Stimulated activated CD4-positive, alpha-beta T cell treated with anti-CD3 and anti-CD28 coated beads, Interleukin-12 subunit alpha, Interleukin-12 subunit beta, amount 100 ng/mL, for 24 hours (primary cell): ENCODE data around the gene CYP27C1.

Experiments
- DNase-seq, 2 experiments: peaks; one replicate each; pipeline ENCODE4 v3.0.0-alpha.2; 2020; ENCODE audit warnings: low read depth in 2 of 2

CYP27C1 gene

DNA sequence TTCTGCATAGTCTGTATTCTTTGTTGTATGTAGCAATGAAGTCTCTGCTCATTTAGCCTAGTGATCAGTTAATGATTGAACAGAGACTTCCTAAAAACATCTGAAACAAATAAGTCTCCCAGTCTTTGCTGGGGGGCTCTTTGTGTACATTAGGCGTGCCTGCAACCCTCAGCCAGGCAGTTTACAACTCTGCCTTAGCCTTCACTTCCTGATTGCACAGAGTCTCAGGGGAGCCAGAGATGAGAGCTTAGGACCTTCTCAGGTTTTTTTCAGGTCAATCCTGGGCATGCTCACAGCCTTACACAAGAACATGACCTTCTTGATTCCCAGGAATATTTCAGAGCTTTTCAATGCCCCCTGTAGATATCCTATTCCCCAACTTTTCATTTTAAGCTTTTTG lies 69.1 kb downstream of the CYP27C1 start:
- no peak for DNase-seq

GRCh38 chr2:127149384-127149783 lies 70.7 kb downstream of the CYP27C1 start:
- no peak for DNase-seq

GRCh38 chr2:127146820-127147502 lies 73.1 kb downstream of the CYP27C1 start:
- no peak for DNase-seq

GRCh38 chr2:127146071-127146725 lies 73.9 kb downstream of the CYP27C1 start:
- DNase-seq: no peak

- no peak for DNase-seq
These were observed 74.7 kb downstream of the CYP27C1 start for GRCh38 chr2:127145280-127145895.

GRCh38 chr2:127143841-127144782 lies 76.0 kb downstream of the CYP27C1 start:
- no peak for DNase-seq

DNA sequence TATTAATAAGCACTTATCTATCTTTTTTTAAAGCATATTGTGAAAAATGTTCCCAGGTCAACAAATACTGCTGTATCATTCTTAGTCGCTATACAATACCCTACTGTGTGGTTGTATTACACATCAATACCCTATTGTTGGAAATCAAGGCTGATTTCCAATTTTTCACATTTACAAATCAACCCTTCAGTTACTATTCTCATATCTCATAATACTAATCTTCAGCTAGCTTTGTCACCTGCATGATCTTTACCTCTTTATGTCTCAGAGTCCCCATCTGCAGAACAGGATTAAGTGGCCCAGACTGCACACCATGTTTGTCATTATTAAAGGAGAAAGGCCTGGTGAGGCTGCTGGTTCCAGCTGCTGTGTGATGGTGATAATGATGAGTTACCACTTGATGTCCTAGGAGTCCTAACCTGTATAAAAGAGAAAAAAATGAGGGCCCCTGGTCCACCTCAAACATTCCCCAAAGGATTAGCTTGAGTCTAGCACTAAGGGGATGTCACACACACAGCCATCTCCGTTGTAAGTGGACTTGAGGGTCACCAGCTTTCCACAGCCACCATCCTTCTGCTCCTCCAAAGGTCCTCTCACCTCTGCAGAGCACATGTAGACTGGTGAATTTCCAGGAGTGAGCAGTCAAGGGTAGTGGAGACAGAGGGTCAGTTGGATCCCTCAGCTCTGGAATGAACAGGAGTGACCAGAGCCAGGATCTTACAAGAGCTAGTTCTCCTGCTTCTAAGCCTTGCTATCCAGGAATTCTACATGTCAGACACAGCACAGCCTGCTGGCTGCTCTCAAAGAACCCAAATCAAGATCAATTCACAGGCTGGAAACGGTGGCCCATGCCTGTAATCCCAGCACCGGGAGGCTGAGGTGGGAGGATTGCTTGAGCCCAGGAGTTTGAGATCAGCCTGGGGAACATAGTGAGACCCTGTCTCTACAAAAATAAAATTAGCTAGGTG lies 77.2 kb downstream of the CYP27C1 start:
- no peak for DNase-seq

GRCh38 chr2:127140538-127140937 lies 79.6 kb downstream of the CYP27C1 start:
- no peak for DNase-seq

GRCh38 chr2:127139766-127140165 lies 80.3 kb downstream of the CYP27C1 start:
- no peak for DNase-seq

- no peak for DNase-seq
These were observed 81.8 kb downstream of the CYP27C1 start for GRCh38 chr2:127138281-127138680.

GRCh38 chr2:127137741-127138140 lies 82.4 kb downstream of the CYP27C1 start:
- DNase-seq: no peak

DNA sequence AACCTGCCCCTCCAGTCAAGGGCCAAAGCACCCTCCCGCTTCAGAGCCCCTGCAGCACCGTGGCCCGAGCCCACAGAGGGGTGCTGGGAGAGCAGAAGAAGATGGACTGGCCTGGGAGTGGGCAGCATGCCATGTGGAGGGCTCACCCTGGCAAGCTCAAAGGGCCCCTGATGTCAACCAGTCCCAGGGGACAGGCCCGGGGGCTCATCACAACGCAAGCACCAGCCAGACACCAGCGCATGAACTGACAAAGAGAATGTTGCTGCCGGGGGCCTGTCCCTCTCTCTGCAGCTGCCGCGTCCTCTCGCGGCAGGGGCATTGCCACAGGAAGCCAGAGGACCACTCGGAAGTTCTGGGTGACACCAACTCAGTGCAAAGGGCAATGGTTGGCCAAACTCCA lies 82.9 kb downstream of the CYP27C1 start:
- no peak for DNase-seq

DNA sequence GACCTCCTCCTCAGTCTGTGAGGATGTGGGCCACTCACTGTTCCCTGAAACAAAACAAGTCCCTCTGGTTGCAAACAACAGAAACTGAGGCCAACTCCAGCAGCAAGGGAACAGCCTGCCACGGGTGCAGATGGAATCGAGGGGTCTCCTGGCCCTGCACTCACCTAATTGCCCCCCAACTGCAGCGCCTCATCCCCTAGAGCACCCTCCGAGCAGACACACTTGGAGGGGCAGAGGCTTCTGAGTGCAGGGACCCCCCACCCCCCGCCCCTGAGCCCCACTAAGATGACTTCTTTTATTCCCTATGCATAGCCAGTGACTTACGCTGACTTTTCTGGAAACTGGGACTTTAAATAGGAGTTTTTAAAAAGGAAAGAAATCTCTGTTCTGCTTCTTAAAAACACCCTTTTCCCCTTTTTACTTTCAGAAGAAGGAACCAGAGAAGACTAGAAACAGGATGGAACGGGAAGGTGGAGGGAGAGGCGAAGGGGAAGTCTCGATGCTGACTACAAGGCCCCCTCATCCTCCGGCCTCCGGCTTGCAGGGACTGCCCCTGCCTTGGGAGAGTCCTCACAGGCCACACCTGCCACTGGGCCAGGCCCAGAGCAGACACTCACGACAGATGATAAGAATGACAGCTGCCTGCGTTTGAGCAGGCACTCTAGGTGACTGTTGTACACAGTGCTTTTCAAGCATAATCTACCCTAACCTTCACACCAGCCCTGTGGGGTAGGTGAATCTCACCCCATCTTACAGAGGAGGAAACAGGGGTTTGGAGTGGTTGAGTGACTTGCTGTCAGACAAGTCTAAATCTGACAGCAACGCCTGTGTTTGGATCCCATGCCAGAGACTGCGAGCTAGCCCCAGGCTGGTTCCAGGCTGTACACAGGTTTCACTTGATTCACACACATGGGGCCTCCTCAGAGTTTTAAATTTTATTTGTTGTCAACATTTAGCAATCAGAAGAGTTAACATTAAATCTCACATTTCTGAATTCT lies 85.0 kb downstream of the CYP27C1 start:
- no peak for DNase-seq

DNA sequence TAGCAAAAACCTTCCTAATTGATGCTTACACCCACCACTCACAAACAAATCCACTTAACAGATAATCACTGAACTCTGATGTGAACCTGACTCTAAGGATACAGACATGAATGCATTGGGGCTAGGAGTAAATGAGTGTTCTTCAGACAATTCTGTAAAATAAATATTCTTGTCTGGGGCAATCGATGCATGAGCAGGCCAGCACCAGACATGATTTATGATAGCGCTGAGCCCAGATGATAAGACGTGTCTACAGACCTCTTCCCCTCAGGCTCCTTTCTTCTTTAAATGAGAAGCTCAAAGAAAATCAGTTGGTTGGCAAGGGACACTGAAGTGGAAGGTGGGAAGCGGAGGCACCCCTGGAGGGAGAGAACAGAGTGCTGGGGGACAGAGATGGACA lies 85.9 kb downstream of the CYP27C1 start:
- no peak for DNase-seq
